ENCODE results near the gene RGS7BP. TPM values are rescaled to one million over a fixed set of nuclear protein-coding genes. Genes with fewer than 3 reads are reported as not detected.

RGS7BP gene
- total RNA-seq, 1 experiment from 2014 or later, result not detected

- TF ChIP-seq CTCF (conservative IDR thresholded peaks at IDR 0.05) (no peak), EZH2 (IDR thresholded peaks at IDR 0.05; ENCODE audit: low read depth) (no peak)
- Histone ChIP-seq H3K4me1 (replicated peaks; ENCODE audit: insufficient read depth) (no peaks in the 10 kb centered on the region), H3K9me3 (ENCODE audit: insufficient read depth, low read depth) (no peaks in the 10 kb centered on the region), H3K27me3 (ENCODE audit: insufficient read depth, low read depth) (no peaks in the 10 kb centered on the region), H3K4me3 (no peak overlapping the region), H3K4me2 (no peak overlapping the region), H3K36me3 (ENCODE audit: low read depth) (no peaks in the 10 kb centered on the region), H4K20me1 (ENCODE audit: insufficient read depth) (no peaks in the 10 kb centered on the region), H3K9me2 (ENCODE audit: insufficient read depth) (no peaks in the 10 kb centered on the region), H2AFZ (no peak overlapping the region; the same call in 1 of the 2 replicates), H3K79me2 (ENCODE audit: low read depth) (no peaks in the 10 kb centered on the region), H3K27ac (no peak overlapping the region), H3F3A (ENCODE audit: insufficient read depth, low read depth) (no peaks in the 10 kb centered on the region)
- ChIA-PET CTCF (interaction anchor here (0.6 kb wide), 1 partner anchor 22 kb away, joined by 9 read pairs; no protein-coding TSS in a partner anchor), POLR2A (ENCODE audit: unreplicated experiment) (no interaction called here)
- intact Hi-C loops (cut with micrococcal nuclease; ENCODE audit: unreplicated experiment), result no loop called here
- DNase-seq, result no peak
- BruUV-seq (replicated peaks), result no TSS peak
Observed at GRCh38 chr5:64637144-64637543, 131.3 kb downstream of the RGS7BP start.

GRCh38 chr5:64637837-64638443, 132.1 kb downstream of the RGS7BP start:
- H3K27ac ChIP-seq, result no peak overlapping the region
- ChIA-PET CTCF (interaction anchor here (0.6 kb wide), 1 partner anchor 21 kb away, joined by 9 read pairs; no protein-coding TSS in a partner anchor), POLR2A (ENCODE audit: unreplicated experiment) (no interaction called here)
- H3K27me3 ChIP-seq (ENCODE audit: insufficient read depth, low read depth), result no peaks in the 10 kb centered on the region
- intact Hi-C loops (cut with micrococcal nuclease; ENCODE audit: unreplicated experiment), result no loop called here
- H3K36me3 ChIP-seq (ENCODE audit: low read depth), result no peaks in the 10 kb centered on the region
- BruUV-seq (replicated peaks), result no TSS peak
- H3K4me1 ChIP-seq (replicated peaks; ENCODE audit: insufficient read depth), result no peaks in the 10 kb centered on the region
- no peaks in the 10 kb centered on the region for H3F3A ChIP-seq (ENCODE audit: insufficient read depth, low read depth)
- no peaks in the 10 kb centered on the region for H3K9me3 ChIP-seq (ENCODE audit: insufficient read depth, low read depth)
- no peaks in the 10 kb centered on the region for H3K79me2 ChIP-seq (ENCODE audit: low read depth)
- no peak for DNase-seq
- H3K4me3 ChIP-seq, result no peak overlapping the region
- no peaks in the 10 kb centered on the region for H4K20me1 ChIP-seq (ENCODE audit: insufficient read depth)
- TF ChIP-seq EZH2 (IDR thresholded peaks at IDR 0.05; ENCODE audit: low read depth), result no peak
- no peaks in the 10 kb centered on the region for H3K9me2 ChIP-seq (ENCODE audit: insufficient read depth)
- no peak overlapping the region for H3K4me2 ChIP-seq
- no peak overlapping the region for H2AFZ ChIP-seq

DNA sequence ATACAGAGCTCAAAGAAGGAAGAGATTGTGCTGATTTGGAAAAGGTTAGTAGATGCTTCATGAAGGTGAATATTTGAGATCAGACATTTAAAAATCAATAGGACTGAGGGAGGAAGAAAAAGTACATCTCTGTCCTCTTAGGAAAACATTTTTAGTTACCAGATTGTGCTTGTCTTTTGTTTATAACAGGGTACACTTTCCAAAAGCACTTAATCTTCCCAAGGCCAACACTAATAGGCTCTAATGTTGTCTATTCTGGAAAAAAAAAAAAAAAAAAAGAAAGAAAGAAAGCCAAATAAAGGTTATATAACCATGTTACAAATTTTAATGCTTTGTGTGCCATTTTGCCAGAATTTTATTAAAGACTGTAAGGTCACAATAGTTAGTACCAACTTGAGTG, 139.0 kb downstream of the RGS7BP start:
- no peak for DNase-seq
- CTCF ChIA-PET, result no interaction called here
- H3K9me2 ChIP-seq (ENCODE audit: insufficient read depth), result peaks cover 3% of the 10 kb centered on the region; the same call in 1 of the 2 replicates
- TF ChIP-seq EZH2 (IDR thresholded peaks at IDR 0.05; ENCODE audit: low read depth) (no peak), CTCF (conservative IDR thresholded peaks at IDR 0.05) (no peak)
- no peaks in the 10 kb centered on the region for H3F3A ChIP-seq (ENCODE audit: insufficient read depth, low read depth)
- no peaks in the 10 kb centered on the region for H3K36me3 ChIP-seq (ENCODE audit: low read depth)
- no peaks in the 10 kb centered on the region for H3K9me3 ChIP-seq (ENCODE audit: insufficient read depth, low read depth)
- H3K4me2 ChIP-seq, result no peak overlapping the region
- no peaks in the 10 kb centered on the region for H3K4me1 ChIP-seq (replicated peaks; ENCODE audit: insufficient read depth)
- no peaks in the 10 kb centered on the region for H3K27me3 ChIP-seq (ENCODE audit: insufficient read depth, low read depth)
- H3K27ac ChIP-seq, result no peak overlapping the region
- H3K79me2 ChIP-seq (ENCODE audit: low read depth), result no peaks in the 10 kb centered on the region
- no peak overlapping the region for H3K4me3 ChIP-seq
- intact Hi-C loops (cut with micrococcal nuclease; ENCODE audit: unreplicated experiment), result no loop called here
- POLR2A ChIA-PET (ENCODE audit: unreplicated experiment), result no interaction called here
- no peak overlapping the region for H2AFZ ChIP-seq
- no TSS peak for BruUV-seq (replicated peaks)
- no peaks in the 10 kb centered on the region for H4K20me1 ChIP-seq (ENCODE audit: insufficient read depth)

DNA sequence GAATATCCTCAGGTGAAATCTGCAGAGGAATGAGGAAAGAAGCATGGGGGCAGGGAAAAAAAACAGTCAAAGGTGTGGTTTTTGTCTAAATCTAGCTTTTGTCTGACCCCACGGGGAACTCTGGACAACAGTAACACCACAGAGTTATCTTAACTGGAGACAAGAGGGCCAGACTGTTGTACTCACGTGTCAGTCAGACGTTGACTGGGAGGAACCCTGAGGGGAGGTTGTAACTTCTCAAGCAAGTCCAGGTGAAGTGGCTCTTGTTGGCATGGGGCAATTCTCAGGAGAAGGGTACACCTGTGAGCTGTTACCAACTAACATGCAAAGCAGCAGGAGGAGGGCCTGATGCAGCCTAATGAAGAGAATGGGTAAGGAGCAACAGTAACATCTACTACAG, 140.4 kb downstream of the RGS7BP start:
- Histone ChIP-seq H2AFZ (no peak overlapping the region), H3K79me2 (ENCODE audit: low read depth) (no peaks in the 10 kb centered on the region), H3K9me3 (ENCODE audit: insufficient read depth, low read depth) (no peaks in the 10 kb centered on the region), H3K4me2 (no peak overlapping the region), H3K4me3 (no peak overlapping the region), H3F3A (ENCODE audit: insufficient read depth, low read depth) (no peaks in the 10 kb centered on the region), H3K4me1 (replicated peaks; ENCODE audit: insufficient read depth) (no peaks in the 10 kb centered on the region), H3K36me3 (ENCODE audit: low read depth) (no peaks in the 10 kb centered on the region), H3K9me2 (ENCODE audit: insufficient read depth) (peaks cover 3% of the 10 kb centered on the region; the same call in 1 of the 2 replicates), H4K20me1 (ENCODE audit: insufficient read depth) (no peaks in the 10 kb centered on the region), H3K27me3 (ENCODE audit: insufficient read depth, low read depth) (no peaks in the 10 kb centered on the region), H3K27ac (no peak overlapping the region)
- no peak for DNase-seq
- intact Hi-C loops (cut with micrococcal nuclease; ENCODE audit: unreplicated experiment), result no loop called here
- ChIA-PET CTCF (no interaction called here), POLR2A (ENCODE audit: unreplicated experiment) (no interaction called here)
- no TSS peak for BruUV-seq (replicated peaks)
- TF ChIP-seq CTCF (conservative IDR thresholded peaks at IDR 0.05) (no peak), EZH2 (IDR thresholded peaks at IDR 0.05; ENCODE audit: low read depth) (no peak)
